Transverse colon (tissue), 4 donors: ENCODE data around the gene MIOX. TPM values are rescaled to one million over a fixed set of nuclear protein-coding genes. Genes with fewer than 3 reads are reported as not detected.

Source experiments
- DNase-seq: peaks from one replicate; pipeline ENCODE4 v3.0.0-alpha.2; 2019
- H3K27ac ChIP-seq, 4 donors: fragments of 200-600 bp; sonication (generic); 2 replicates each; pipeline ENCODE4 v1.5.1; 2016 to 2018; ENCODE audit warnings: inconsistent platforms in 4 of 4
- H3K27me3 ChIP-seq: fragments of 200-600 bp; sonication (generic); 2 replicates; pipeline ENCODE4 v1.5.1; 2017; ENCODE audit warnings: inconsistent platforms
- H3K36me3 ChIP-seq, 4 donors: fragments of 200-600 bp; sonication (generic); 2 replicates each; pipeline ENCODE4 v1.5.1; 2017 to 2019; ENCODE audit warnings: inconsistent platforms in 4 of 4
- H3K4me1 ChIP-seq, 4 donors: fragments of 200-600 bp; sonication (generic); 2 replicates each; pipeline ENCODE4 v1.5.1; 2017 to 2020; ENCODE audit warnings: inconsistent platforms in 4 of 4
- H3K4me3 ChIP-seq, 4 donors: fragments of 200-600 bp; sonication (generic); 1 replicate in 1 of 4; 2 replicates in 3 of 4; pipeline versions ENCODE4 v1.5.1 to v1.6.1; 2017 to 2019; ENCODE audit warnings: inconsistent platforms in 4 of 4
- H3K9me3 ChIP-seq, 2 donors: fragments of 200-600 bp; sonication (generic); 2 replicates each; pipeline ENCODE4 v1.5.1; 2017 to 2019; ENCODE audit warnings: inconsistent platforms in 2 of 2
- EP300 ChIP-seq: sonication (generic); formaldehyde crosslinking; IDR thresholded peaks from one replicate; pipeline ENCODE4 v1.6.1; 2017; ENCODE audit warnings: antibody characterized with exemption, low read depth
- POLR2A ChIP-seq: fragments of 450-650 bp; IDR thresholded peaks from one replicate; pipeline ENCODE4 v1.6.1; 2016; ENCODE audit warnings: antibody characterized with exemption, mild to moderate bottlenecking, moderate library complexity
- POLR2AphosphoS5 ChIP-seq, 3 donors: sonication (generic); formaldehyde crosslinking; IDR thresholded peaks; one replicate each; pipeline ENCODE4 v1.6.1; 2016; ENCODE audit warnings: antibody characterized with exemption in 3 of 3
- WGBS, 2 donors: methylation state at CpG; one replicate each; pipeline ENCODE4 v1.1.5; 2018; ENCODE audit warnings: low coverage in 1 of 2; 5-methylcytosine and 5-hydroxymethylcytosine counted together
- in situ Hi-C, 4 donors: fragments of 200-750 bp; cut with MboI; loops; one replicate each; pipeline versions ENCODE4 v1.15.0 to v1.15.1; 2017; ENCODE audit warnings: low sequenced_read_pairs in 3 of 4, low pct_ligation_motif_present in 1 of 4, low pct_unique_long_range_greater_than_20kb in 1 of 4
- intact Hi-C: fragments of 100-400 bp; cut with DNase I; formaldehyde crosslinking; loops from one replicate; pipeline ENCODE4 v1.15.1; 2023; ENCODE audit warnings: low total_unique reads
- total RNA-seq, 4 donors: library from RNA; depleted of rRNA; stranded (reverse); fragments of >200 nt; gene quantifications; one replicate each; pipeline ENCODE4 v1.1.0, GENCODE V29; 2016
- TF ChIP-seq, protein P1 (sequence below), 5 experiments: fragments of 200-600 bp in 3 of 5; fragments of 450-650 bp in 2 of 5; sonication (generic) in 3 of 5; IDR thresholded peaks; 1 replicate in 2 of 5; 2 replicates in 3 of 5; pipeline ENCODE4 v1.5.1; 2016 to 2017; ENCODE audit warnings: antibody characterized with exemption in 5 of 5, inconsistent platforms in 3 of 5, mild to moderate bottlenecking in 2 of 5, moderate library complexity in 1 of 5

MIOX gene
- total RNA-seq, 4 donors from 2014 or later = not detected

DNA sequence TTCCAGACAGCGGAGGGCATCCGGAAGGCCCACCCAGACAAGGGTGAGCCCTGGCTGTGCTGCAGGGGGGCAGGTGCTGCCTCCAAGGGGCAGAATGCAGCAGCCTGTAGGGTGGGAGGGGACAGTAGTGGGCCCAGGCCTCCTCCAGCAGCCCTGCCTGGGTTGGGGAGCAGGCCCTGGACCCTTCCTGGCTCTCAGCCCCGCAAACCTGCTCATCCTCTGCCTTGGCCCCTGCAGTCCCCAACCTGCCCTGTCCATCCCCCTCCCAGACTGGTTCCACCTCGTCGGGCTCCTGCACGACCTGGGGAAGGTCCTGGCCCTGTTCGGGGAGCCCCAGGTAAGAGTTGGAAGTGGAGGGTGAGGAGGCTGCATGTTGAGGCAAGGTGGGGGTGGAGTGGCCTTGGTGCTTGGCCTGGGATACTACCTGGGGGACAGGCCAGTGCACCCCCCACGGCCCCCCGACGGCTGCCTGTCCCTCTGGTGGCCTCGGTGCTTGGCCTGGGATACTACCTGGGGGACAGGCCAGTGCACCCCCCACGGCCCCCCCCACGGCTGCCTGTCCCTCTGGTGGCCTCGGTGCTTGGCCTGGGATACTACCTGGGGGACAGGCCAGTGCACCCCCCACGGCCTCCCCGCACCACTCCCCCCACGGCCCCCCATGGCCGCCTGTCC is 1.5 kb downstream of the MIOX start:
- WGBS, 2 donors = 88% methylated on average over 10 of the region's 18 CpGs; no CpG with 5 or more reads in 1 of the 2 donors
- peaks cover 5 to 12% (median 10%) of the 10 kb centered on the region in 4 donors for H3K4me1 ChIP-seq
- intact Hi-C loops = no loop called here
- no peak overlapping the region for H3K27ac ChIP-seq
- peaks cover under 1% of the 10 kb centered on the region for H3K27me3 ChIP-seq
- in situ Hi-C loops = no loop called here
- TF ChIP-seq POLR2AphosphoS5 (IDR thresholded peaks at IDR 0.05) = no peak
- TF ChIP-seq, protein P1, sequence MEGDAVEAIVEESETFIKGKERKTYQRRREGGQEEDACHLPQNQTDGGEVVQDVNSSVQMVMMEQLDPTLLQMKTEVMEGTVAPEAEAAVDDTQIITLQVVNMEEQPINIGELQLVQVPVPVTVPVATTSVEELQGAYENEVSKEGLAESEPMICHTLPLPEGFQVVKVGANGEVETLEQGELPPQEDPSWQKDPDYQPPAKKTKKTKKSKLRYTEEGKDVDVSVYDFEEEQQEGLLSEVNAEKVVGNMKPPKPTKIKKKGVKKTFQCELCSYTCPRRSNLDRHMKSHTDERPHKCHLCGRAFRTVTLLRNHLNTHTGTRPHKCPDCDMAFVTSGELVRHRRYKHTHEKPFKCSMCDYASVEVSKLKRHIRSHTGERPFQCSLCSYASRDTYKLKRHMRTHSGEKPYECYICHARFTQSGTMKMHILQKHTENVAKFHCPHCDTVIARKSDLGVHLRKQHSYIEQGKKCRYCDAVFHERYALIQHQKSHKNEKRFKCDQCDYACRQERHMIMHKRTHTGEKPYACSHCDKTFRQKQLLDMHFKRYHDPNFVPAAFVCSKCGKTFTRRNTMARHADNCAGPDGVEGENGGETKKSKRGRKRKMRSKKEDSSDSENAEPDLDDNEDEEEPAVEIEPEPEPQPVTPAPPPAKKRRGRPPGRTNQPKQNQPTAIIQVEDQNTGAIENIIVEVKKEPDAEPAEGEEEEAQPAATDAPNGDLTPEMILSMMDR (IDR thresholded peaks at IDR 0.05) = no peak
- no peak for TF ChIP-seq EP300
- no peak for TF ChIP-seq POLR2A
- no peak overlapping the region for H3K4me3 ChIP-seq
- DNase-seq = no peak
- H3K36me3 ChIP-seq = no peaks in the 10 kb centered on the region
- H3K9me3 ChIP-seq = no peaks in the 10 kb centered on the region

DNA sequence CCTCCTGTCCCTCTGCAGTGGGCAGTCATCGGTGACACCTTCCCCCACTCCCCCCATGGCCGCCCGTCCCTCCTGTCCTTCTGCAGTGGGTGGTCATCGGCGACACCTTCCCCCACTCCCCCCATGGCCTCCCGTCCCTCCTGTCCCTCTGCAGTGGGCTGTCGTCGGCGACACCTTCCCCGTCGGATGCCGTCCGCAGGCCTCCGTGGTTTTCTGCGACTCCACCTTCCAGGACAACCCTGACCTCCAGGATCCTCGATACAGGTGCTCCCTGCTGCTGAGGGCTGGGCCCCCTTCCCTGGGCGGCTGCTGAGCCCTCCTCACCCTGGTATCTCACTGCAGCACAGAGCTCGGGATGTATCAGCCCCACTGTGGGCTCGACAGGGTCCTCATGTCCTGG is 2.2 kb downstream of the MIOX start:
- DNase-seq = no peak
- Histone ChIP-seq H3K27me3 (no peaks in the 10 kb centered on the region), H3K4me3 (no peak overlapping the region), H3K9me3 (no peaks in the 10 kb centered on the region), H3K27ac (no peak overlapping the region), H3K4me1 (peaks cover 5 to 10% (median 8%) of the 10 kb centered on the region in 4 donors), H3K36me3 (no peaks in the 10 kb centered on the region)
- intact Hi-C loops = no loop called here
- TF ChIP-seq, protein P1 (IDR thresholded peaks at IDR 0.05) = no peak
- no peak for TF ChIP-seq POLR2A
- TF ChIP-seq EP300 = no peak
- TF ChIP-seq POLR2AphosphoS5 (IDR thresholded peaks at IDR 0.05) = no peak
- in situ Hi-C loops = no loop called here
- 83 to 84% methylated on average over 12 to 19 of the region's 19 CpGs for WGBS, 2 donors

DNA sequence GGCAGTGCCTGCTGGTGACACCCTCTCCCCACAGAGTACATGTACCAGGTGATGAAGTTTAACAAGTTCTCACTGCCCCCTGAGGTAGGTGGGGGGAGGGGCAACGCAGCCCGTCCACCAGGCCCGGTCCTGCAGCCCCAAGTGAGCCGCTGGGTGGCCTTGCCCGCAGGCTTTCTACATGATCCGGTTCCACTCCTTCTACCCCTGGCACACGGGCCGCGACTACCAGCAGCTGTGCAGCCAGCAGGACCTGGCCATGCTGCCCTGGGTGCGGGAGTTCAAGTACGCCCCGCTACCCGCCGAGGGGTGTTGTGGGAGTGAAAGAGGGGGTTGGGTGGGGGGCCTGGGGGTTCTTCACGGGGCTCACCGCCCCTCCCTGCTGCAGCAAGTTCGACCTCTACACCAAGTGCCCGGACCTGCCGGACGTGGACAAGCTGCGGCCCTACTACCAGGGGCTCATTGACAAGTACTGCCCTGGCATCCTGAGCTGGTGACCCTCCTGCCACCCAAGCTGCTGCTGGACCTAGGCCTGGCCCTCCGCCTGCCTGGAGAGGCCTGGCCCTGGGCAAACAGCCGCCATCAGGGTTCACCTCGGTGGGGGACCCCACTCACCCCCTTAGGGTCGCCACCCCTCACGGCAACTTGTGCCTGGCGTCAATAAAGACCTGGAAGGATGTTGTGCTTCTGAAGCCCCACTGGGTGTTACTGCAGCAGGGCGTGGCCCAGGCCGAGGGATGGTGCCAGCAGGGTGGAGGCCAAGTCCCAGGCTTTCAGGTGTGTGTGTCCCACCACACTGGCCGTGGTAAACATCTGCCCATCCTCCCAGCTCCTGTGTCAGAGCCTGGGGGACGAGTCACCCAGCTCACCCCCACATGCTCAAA is 2.9 kb downstream of the MIOX start:
- Histone ChIP-seq H3K4me3 (no peak overlapping the region), H3K4me1 (peaks cover 0 to 3% (median 1%) of the 10 kb centered on the region in 4 donors), H3K27me3 (no peaks in the 10 kb centered on the region), H3K36me3 (no peaks in the 10 kb centered on the region), H3K9me3 (no peaks in the 10 kb centered on the region), H3K27ac (no peak overlapping the region)
- intact Hi-C loops = no loop called here
- in situ Hi-C loops = loop anchor here in 1 of 4 donors (10.0 kb wide), 1 partner anchor 225 kb away; the partner anchor contains the start of gene MAPK12
- no peak for DNase-seq
- 80% methylated on average over 26 of the region's 31 CpGs; no CpG with 5 or more reads in 1 of the 2 donors for WGBS, 2 donors
- no peak for TF ChIP-seq POLR2A
- TF ChIP-seq, protein P1 (IDR thresholded peaks at IDR 0.05) = no peak
- no peak for TF ChIP-seq EP300
- no peak for TF ChIP-seq POLR2AphosphoS5 (IDR thresholded peaks at IDR 0.05)
